ENCODE measurements around the gene GABRG1.

DNA sequence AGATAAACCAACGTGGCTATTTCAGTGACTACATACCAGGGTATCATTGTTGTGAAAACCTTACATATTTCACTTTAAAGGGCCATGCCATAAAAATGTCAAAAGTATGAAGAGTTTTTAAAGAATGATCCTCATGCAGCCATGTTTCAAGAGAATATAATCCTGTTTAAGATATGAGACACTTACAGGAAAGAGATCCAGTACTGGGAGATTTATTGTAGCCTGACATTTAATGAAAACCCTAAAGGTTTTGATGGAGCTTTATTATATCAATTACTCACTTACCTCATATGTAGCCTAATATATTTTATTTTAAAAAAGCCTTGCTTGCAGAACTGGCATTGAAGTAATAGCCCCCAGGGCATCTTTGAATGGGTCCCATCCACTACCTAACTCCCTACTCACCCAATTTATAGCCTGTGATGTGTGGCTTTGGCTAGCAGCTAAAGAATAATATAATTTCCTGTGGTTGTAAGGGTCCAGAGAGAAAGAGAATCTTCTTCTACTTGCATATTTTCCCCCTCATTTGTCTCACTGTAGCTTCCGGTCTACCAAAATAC lies 7.7 kb upstream of the GABRG1 start:
- TF ChIP-seq, protein P1, sequence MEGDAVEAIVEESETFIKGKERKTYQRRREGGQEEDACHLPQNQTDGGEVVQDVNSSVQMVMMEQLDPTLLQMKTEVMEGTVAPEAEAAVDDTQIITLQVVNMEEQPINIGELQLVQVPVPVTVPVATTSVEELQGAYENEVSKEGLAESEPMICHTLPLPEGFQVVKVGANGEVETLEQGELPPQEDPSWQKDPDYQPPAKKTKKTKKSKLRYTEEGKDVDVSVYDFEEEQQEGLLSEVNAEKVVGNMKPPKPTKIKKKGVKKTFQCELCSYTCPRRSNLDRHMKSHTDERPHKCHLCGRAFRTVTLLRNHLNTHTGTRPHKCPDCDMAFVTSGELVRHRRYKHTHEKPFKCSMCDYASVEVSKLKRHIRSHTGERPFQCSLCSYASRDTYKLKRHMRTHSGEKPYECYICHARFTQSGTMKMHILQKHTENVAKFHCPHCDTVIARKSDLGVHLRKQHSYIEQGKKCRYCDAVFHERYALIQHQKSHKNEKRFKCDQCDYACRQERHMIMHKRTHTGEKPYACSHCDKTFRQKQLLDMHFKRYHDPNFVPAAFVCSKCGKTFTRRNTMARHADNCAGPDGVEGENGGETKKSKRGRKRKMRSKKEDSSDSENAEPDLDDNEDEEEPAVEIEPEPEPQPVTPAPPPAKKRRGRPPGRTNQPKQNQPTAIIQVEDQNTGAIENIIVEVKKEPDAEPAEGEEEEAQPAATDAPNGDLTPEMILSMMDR (IDR thresholded peaks at IDR 0.05 in 4 of 5, conservative IDR thresholded peaks at IDR 0.05 in 1 of 5) = no peak
- TF ChIP-seq POLR2A (IDR thresholded peaks at IDR 0.05) = no peak
